Stimulated activated CD8-positive, alpha-beta memory T cell treated with anti-CD3 and anti-CD28 coated beads, Interleukin-7, amount 100 ng/mL, for 4 hours (primary cell): ENCODE results near the gene ZNF839.
"Not testable (repeated sequence)": the region's sequence is repeated elsewhere in the genome, so short reads cannot be mapped to it uniquely, and the experiment has no call there.

ENCODE experiments used
- DNase-seq, 2 donors: peaks; one replicate each; pipeline ENCODE4 v3.0.0-alpha.2; 2020; ENCODE audit warnings: low read depth in 2 of 2

Gene ZNF839

GRCh38 chr14:102319351-102320032, at the start of gene ZNF839:
TSS of gene ZNF839 (plus strand) at chr14:102319746. CDS start at chr14:102319766, 20 bp downstream.
- peak; percentile 86 to 90 for DNase-seq

- DNase-seq, result no peak
Measured at GRCh38 chr14:102272392-102272791, 47.2 kb upstream of the ZNF839 start.

DNA sequence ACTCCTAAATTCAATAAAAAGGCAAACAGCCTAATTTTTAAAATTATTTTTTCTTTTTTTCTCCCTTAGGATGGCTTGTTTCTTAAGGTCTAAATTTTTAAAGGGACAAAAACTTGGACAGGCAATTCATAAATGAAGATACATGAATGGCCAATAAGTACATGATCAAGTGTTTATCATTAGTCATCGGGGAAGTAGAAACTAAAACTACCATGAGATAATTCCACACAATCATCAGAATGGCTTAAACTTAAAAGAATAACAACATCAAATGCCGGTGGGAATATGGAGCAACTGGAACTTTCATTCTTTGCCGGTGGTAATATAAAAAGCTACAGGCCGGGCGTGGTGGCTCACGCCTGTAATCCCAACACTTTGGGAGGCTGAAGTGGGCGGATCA, 43.7 kb upstream of the ZNF839 start:
- no peak for DNase-seq

DNA sequence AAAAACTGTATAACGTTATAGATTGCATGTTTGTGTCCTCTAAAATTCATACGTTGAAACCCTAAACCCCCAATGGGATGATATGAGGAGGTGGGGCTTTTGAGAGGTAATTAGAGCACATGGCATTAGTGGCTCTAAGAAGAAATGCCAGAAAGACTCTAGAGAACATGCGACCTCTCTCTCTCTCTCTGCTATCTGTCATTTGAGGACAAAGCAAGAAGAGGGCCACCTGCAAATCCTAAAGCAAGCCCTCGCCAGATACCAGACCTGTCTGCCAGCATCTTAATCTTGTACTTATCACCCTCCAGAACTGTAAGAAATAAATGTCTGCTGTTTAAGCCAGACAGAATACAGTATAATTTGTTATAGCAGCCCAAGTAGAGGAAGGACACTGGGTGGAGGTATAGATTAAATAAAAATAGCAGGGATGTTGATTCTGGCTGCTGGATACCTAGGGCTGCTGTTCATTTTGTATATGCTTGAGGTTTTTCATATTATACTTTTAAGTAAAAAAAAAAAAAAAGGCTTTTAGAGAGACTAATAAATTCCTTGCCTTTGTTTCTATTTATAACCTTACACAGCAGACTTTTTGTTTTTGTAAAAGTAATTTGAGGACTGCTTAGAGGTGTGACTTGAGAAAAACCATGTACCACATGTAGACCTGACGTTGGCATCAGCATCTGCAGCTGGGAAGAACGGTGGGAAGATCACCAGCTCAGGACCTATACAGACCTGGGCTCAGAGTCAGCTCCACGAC, 41.5 kb upstream of the ZNF839 start:
- no peak for DNase-seq

DNA sequence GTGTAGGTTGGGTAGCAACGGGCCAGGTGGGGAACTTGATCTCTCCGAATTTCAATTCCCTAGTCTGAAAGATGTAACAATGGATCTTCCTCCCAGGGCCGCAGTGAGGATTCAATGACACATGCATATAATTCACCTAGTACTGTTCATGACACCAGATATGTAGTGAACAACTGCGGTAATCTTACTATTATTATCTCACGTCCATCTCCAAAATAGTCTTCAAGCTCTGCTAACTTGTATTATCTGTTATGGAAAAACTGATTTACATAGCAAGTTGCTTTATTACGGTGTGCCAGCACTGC, 41.0 kb upstream of the ZNF839 start:
- no peak for DNase-seq

GRCh38 chr14:102279282-102279681, 40.3 kb upstream of the ZNF839 start:
- no peak for DNase-seq

- DNase-seq, result no peak
Measured at GRCh38 chr14:102279688-102280348, 39.7 kb upstream of the ZNF839 start.

- DNase-seq, result no peak
Measured at GRCh38 chr14:102280376-102280962, 39.1 kb upstream of the ZNF839 start.

GRCh38 chr14:102282751-102283465, 36.6 kb upstream of the ZNF839 start:
- no peak for DNase-seq

DNA sequence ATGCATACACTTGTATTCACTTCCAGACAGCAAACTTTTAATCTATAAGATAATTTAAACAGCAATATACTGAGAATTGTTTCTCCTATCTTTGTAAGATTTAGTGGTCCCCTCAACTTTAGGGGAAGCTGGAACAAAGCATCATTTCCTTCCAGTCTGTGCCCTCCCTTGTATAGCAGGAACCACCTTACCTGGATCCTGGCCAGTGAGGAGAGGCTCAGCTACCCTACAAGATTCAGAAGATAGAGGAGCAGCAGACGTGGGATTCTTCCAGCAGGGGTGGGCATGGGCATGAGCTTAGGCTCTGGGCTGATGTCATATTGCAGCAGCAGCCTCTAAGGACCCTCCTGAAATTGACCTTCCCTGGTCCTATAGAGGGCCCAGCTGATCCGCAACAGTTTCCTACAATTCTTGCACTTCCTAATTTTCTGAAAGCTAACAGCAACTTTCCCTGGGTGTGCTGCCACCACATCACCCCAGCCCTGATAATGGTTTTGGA, 35.9 kb upstream of the ZNF839 start:
- no peak for DNase-seq

GRCh38 chr14:102285106-102285505, 34.4 kb upstream of the ZNF839 start:
- no peak for DNase-seq

DNA sequence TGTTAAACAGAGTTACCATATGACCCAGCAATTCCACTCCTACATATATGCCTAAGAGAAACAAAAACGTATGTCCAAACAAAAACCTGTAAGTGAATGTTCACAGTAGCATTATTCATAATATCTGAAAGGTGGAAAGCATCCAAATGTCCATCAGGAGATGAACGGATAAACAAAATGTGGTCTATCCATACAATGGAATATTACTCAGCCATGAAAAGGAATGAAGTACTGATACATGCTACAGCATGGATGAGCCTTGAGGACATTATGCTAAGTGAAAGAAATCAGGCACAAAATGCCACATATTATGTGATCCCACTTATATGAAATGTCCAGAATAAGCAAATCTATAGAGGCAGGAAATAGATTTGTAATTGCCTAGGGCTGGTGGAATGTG, 31.4 kb upstream of the ZNF839 start:
- no peak for DNase-seq

DNA sequence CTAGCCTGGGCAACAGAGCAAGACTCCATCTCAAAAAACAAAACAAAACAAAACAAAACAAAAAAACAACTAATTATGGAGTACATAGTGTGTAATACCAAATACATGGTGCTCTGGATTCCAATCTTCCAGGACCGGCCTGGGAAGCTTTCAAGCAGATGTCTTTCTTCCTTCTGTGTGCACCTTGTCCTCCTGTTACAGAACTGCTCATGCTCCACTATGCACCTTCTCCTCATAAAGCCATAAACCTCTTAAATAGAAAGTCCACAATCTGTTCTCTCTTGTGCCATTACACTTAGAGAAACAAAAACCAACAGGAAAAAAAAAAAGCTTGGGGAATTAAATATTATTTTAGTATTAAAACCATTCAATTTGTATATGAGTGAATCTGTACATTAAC, 27.1 kb upstream of the ZNF839 start:
- no peak for DNase-seq

DNA sequence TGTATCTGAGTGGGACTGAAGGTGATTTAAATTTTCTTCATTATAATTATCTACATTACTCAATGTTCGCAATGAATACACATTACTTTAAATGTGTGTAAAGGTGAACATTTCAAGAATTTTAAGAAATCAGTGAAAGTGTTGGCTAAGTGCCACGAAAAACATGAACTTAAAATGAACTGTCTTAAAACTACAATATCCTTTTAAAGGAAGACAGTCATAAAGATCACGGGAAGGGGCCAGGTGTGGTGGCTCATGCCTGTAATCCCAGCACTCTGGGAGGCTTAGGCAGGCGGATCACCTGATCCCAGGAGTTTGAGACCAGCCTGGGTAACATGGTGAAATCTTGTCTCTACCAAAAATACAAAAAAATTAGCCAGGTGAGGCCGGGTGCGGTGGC, 25.8 kb upstream of the ZNF839 start:
- no peak for DNase-seq

- no peak for DNase-seq
Measured at GRCh38 chr14:102295270-102295669, 24.3 kb upstream of the ZNF839 start.

- DNase-seq, result no peak
Measured at GRCh38 chr14:102297436-102298170, 21.9 kb upstream of the ZNF839 start.

DNA sequence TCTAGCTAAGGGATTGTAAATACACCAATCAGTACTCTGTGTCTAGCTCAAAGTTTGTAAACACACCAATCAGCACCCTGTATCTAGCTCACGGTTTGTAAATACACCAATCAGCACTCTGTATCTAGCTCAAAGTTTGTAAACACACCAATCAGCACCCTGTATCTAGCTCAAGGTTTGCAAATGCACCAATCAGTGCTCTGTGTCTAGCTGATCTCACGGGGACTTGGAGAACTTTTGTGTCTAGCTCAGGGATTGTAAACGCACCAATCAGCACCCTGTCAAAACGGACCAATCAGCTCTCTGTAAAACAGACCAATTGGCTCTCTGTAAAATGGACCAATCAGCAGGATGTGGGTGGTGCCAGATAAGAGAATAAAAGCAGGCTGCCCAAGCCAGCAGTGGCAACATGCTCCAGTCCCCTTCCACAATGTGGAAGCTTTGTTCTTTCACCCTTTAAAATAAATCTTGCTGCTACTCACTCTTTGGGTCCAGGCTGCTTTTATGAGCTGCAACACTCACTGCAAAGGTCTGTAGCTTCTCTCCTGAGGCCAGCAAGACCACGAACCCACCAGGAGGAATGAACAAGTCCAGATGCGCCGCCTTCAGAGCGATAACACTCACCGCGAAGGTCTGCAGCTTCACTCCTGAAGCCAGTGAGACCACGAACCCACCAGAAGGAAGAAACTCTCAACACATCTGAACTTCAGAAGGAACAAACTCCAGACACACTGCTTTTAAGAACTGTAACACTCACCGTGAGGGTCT, 21.1 kb upstream of the ZNF839 start:
- not testable (repeated sequence) for DNase-seq

DNA sequence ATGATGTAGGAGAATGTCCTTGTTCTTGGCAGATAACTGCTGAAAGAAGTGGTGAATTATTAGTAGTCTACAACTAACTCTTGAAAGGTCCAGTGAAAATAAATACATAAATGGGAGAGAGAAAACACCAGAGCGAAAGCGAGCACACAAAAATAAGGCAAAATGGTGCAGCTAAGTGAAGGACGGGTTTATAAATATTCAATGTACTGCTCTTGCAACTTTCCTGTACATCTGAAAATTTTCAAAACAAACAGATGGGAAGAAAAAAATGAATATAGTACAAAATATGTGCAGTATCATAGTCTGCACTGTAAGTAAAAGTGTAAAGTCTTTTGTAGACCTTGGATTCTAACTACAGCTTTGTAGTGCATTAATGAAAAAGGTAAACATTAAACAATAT, 15.9 kb upstream of the ZNF839 start:
- no peak for DNase-seq

- DNase-seq, result peak; percentile 91 to 92
Measured at GRCh38 chr14:102304611-102305506, 14.7 kb upstream of the ZNF839 start, which contains the start of gene MOK. TSS of gene MOK (minus strand) at chr14:102305164. CDS start at chr14:102304968, 196 bp downstream.
